Testis (tissue), 3 donors: Measurements from ENCODE around the gene TRAPPC12. TPM values are rescaled to one million over a fixed set of nuclear protein-coding genes. Genes with fewer than 3 reads are reported as not detected.

ENCODE experiments used
- DNase-seq: peaks from one replicate; pipeline ENCODE4 v3.0.0-alpha.2; 2019
- H3K27ac ChIP-seq, 2 donors: fragments of 200-600 bp; sonication (generic); one replicate each; pipeline ENCODE4 v1.5.1; 2019
- H3K27me3 ChIP-seq: fragments of 200-600 bp; sonication (generic); one replicate; pipeline ENCODE4 v1.5.1; 2019
- H3K36me3 ChIP-seq: fragments of 200-600 bp; sonication (generic); one replicate; pipeline ENCODE4 v1.5.1; 2017; ENCODE audit warnings: low read depth; ENCODE audit errors: missing control alignments
- H3K4me1 ChIP-seq: fragments of 200-600 bp; sonication (generic); one replicate; pipeline ENCODE4 v1.5.1; 2019
- H3K4me3 ChIP-seq, 2 donors: fragments of 200-600 bp; sonication (generic); one replicate each; pipeline ENCODE4 v1.5.1; 2017 to 2019
- H3K9me3 ChIP-seq: fragments of 200-600 bp; sonication (generic); one replicate; pipeline ENCODE4 v1.5.1; 2017
- POLR2A ChIP-seq: fragments of 450-650 bp; IDR thresholded peaks from one replicate; pipeline ENCODE4 v1.6.1; 2017; ENCODE audit warnings: antibody characterized with exemption, mild to moderate bottlenecking, moderate library complexity
- WGBS, 2 donors: methylation state at CpG; one replicate each; pipeline ENCODE4 v1.1.5; 2018; 5-methylcytosine and 5-hydroxymethylcytosine counted together
- intact Hi-C: fragments of 100-400 bp; cut with DNase I; formaldehyde crosslinking; loops from one replicate; pipeline ENCODE4 v1.15.1; 2023; ENCODE audit warnings: low total_unique reads
- polyA plus RNA-seq: library from polyadenylated mRNA; stranded (reverse); fragments of 350-450 nt; fragmentation: Illumina TruSeq; extraction: RNeasy Lipid Tissue Mini Kit (QIAGEN cat#74804); gene quantifications from one replicate; pipeline ENCODE4 v1.2.3, GENCODE V29; 2014; ENCODE audit warnings: low read depth, low replicate concordance; ENCODE audit not compliant: insufficient read depth
- total RNA-seq, 2 donors: library from RNA; depleted of rRNA; stranded (reverse); fragments of >200 nt; gene quantifications; one replicate each; pipeline ENCODE4 v1.2.3, GENCODE V29; 2016
- TF ChIP-seq, protein P1 (sequence below), 3 experiments: fragments of 450-650 bp in 2 of 3; fragments of 200-600 bp in 1 of 3; sonication (generic) in 1 of 3; IDR thresholded peaks; one replicate each; pipeline ENCODE4 v1.5.1; 2016 to 2019; ENCODE audit warnings: antibody characterized with exemption in 3 of 3, mild to moderate bottlenecking in 2 of 3, moderate library complexity in 1 of 3

Gene TRAPPC12
- total and polyA plus RNA-seq, 3 donors from 2014 or later = 172 to 406 (median 236) TPM

DNA sequence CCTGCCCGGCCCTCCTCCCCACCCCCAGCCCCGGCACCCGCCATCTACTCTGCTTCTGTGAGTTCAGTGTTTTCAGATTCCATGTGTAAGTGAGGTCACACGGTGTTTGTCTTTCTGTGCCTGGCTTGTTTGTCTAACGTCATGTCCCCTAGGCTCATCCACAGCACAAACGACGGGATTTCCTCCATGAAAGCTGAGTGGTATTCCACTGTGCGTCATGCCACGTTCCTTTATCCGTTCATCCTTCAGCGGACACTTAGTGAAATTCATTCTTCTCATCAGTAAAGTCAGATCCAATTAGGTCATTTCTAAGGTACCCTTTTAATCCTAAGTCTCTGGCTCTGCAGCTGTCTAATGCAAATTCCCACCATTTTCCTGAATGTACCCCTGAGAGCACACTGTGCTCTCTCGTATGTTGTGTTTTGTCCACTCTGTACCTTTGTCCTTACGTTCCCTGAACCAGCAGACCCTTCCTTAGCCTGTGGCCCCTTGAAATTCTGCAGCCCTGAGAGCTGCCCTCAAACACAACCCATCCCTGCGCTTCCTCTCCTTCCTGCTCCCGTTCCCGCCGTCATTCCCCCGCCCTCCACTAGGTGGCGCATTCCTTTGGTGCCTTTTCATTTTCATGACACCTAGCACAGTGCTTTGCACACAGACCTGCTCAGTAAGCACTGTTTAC is 44.1 kb downstream of the TRAPPC12 start:
- TF ChIP-seq, protein P1, sequence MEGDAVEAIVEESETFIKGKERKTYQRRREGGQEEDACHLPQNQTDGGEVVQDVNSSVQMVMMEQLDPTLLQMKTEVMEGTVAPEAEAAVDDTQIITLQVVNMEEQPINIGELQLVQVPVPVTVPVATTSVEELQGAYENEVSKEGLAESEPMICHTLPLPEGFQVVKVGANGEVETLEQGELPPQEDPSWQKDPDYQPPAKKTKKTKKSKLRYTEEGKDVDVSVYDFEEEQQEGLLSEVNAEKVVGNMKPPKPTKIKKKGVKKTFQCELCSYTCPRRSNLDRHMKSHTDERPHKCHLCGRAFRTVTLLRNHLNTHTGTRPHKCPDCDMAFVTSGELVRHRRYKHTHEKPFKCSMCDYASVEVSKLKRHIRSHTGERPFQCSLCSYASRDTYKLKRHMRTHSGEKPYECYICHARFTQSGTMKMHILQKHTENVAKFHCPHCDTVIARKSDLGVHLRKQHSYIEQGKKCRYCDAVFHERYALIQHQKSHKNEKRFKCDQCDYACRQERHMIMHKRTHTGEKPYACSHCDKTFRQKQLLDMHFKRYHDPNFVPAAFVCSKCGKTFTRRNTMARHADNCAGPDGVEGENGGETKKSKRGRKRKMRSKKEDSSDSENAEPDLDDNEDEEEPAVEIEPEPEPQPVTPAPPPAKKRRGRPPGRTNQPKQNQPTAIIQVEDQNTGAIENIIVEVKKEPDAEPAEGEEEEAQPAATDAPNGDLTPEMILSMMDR (IDR thresholded peaks at IDR 0.05) = peak; percentile 79 to 99 (median 84)
- no peak for TF ChIP-seq POLR2A
- Histone ChIP-seq H3K4me1 (no peaks in the 10 kb centered on the region), H3K36me3 (no peaks in the 10 kb centered on the region), H3K9me3 (no peaks in the 10 kb centered on the region), H3K4me3 (no peak overlapping the region), H3K27ac (no peak overlapping the region), H3K27me3 (no peaks in the 10 kb centered on the region)
- DNase-seq = peak; percentile 86
- intact Hi-C loops = no loop called here
- WGBS, 2 donors = 66 to 72% methylated on average over 19 of the region's 19 CpGs

DNA sequence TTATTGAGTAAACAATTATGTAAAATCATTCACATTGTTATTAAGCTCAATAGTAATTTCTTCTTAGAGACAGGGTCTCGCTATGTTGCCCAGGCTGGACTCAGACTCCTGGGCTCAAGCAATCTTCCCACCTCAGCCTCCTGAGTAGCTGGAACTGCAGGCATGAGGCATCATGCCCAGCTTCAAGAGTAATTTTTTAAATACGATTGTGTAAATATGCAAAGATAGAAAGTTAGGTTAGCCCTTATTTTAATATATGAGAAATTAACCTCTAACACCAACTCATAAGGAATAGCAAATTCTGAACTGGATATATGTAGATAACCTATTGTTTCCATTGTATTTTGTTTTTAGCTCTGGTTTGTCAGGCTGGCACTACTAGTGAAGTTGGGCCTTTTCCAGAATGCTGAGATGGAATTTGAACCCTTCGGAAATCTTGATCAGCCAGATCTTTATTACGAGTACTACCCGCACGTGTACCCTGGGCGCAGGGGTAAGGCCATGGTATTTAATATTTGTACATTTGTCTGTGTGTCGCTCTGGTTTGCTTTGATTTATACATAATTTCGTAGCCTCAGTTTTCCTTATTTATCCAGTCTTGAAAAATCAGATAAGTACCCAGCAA is 44.8 kb downstream of the TRAPPC12 start:
- H3K27ac ChIP-seq = no peak overlapping the region
- H3K36me3 ChIP-seq = no peaks in the 10 kb centered on the region
- no peaks in the 10 kb centered on the region for H3K4me1 ChIP-seq
- H3K9me3 ChIP-seq = no peaks in the 10 kb centered on the region
- no peak for TF ChIP-seq POLR2A
- TF ChIP-seq, protein P1 (IDR thresholded peaks at IDR 0.05) = peak in 1 of 3 experiments; percentile 16
- no peak overlapping the region for H3K4me3 ChIP-seq
- intact Hi-C loops = no loop called here
- WGBS, 2 donors = 94 to 95% methylated on average over 9 of the region's 9 CpGs
- DNase-seq = no peak
- H3K27me3 ChIP-seq = no peaks in the 10 kb centered on the region

DNA sequence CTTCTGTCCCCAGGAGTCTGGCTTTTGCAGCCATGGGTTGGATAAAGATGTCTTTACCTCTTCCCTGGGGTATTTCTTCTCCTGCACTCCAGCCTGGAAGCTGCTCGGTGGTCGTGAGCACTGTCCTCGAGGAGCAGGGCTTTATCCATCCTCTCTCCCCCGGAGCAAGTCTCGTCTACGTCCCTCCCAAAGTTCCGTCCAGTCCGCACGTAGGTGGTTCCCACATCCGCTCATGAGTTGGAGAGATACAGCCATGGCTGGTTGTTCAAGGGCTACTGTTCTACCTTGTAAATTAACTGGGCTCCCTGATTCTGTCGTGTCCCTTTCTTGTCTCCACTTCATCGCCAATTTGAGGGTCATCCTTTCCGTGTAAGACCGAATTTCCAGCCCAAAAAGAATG is 47.1 kb downstream of the TRAPPC12 start:
- 88 to 96% methylated on average over 14 of the region's 14 CpGs for WGBS, 2 donors
- Histone ChIP-seq H3K9me3 (no peaks in the 10 kb centered on the region), H3K36me3 (no peaks in the 10 kb centered on the region), H3K4me3 (no peak overlapping the region), H3K27ac (no peak overlapping the region), H3K4me1 (no peaks in the 10 kb centered on the region), H3K27me3 (no peaks in the 10 kb centered on the region)
- intact Hi-C loops = no loop called here
- TF ChIP-seq POLR2A = no peak
- TF ChIP-seq, protein P1 (IDR thresholded peaks at IDR 0.05) = no peak
- no peak for DNase-seq

DNA sequence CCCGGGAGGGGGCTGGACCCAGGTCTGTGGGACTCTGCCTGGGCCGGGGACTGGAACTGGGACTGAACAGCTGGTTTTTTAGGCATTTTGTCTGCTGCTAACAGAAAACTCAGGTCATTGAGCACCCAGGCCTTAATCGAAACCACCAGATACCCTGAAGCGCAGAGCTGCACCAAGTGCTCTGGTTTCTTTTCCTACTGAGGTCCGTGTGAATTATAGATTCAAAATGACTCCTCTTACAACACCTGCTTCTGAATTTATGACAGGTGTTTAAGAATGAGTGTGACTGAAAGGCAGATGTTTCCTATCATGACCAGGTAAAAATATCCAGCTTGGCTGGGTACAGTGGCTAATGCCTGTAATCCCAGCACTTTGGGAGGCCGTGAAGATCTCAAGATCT is 47.8 kb downstream of the TRAPPC12 start:
- intact Hi-C loops = no loop called here
- TF ChIP-seq, protein P1 (IDR thresholded peaks at IDR 0.05) = no peak
- TF ChIP-seq POLR2A = no peak
- DNase-seq = no peak
- Histone ChIP-seq H3K27ac (no peak overlapping the region), H3K4me1 (no peaks in the 10 kb centered on the region), H3K9me3 (no peaks in the 10 kb centered on the region), H3K4me3 (no peak overlapping the region), H3K27me3 (no peaks in the 10 kb centered on the region), H3K36me3 (no peaks in the 10 kb centered on the region)
- 84 to 96% methylated on average over 6 of the region's 6 CpGs for whole genome bisulfite sequencing, 2 donors
